Tibial nerve (tissue), 3 donors: ENCODE measurements around the gene AKTIP.

Experiments
- CTCF ChIP-seq, 5 experiments: fragments of 200-600 bp in 3 of 5; fragments of 450-650 bp in 2 of 5; sonication (generic) in 3 of 5; IDR thresholded peaks; one replicate each; pipeline ENCODE4 v1.5.1; 2016 to 2019; ENCODE audit warnings: antibody characterized with exemption in 5 of 5, mild to moderate bottlenecking in 3 of 5, moderate library complexity in 2 of 5
- POLR2A ChIP-seq, 2 donors: fragments of 450-650 bp; IDR thresholded peaks; one replicate each; pipeline ENCODE4 v1.6.1; 2017; ENCODE audit warnings: antibody characterized with exemption in 2 of 2, mild to moderate bottlenecking in 2 of 2, moderate library complexity in 2 of 2

GRCh38 chr16:53494636-53495035, 8.4 kb downstream of the AKTIP start:
- TF ChIP-seq CTCF (IDR thresholded peaks at IDR 0.05) (no peak), POLR2A (IDR thresholded peaks at IDR 0.05) (no peak)
